ENCODE data around the gene SDSL.

GRCh38 chr12:113391145-113391544, 31.0 kb upstream of the SDSL start:
- TF ChIP-seq, protein P1, sequence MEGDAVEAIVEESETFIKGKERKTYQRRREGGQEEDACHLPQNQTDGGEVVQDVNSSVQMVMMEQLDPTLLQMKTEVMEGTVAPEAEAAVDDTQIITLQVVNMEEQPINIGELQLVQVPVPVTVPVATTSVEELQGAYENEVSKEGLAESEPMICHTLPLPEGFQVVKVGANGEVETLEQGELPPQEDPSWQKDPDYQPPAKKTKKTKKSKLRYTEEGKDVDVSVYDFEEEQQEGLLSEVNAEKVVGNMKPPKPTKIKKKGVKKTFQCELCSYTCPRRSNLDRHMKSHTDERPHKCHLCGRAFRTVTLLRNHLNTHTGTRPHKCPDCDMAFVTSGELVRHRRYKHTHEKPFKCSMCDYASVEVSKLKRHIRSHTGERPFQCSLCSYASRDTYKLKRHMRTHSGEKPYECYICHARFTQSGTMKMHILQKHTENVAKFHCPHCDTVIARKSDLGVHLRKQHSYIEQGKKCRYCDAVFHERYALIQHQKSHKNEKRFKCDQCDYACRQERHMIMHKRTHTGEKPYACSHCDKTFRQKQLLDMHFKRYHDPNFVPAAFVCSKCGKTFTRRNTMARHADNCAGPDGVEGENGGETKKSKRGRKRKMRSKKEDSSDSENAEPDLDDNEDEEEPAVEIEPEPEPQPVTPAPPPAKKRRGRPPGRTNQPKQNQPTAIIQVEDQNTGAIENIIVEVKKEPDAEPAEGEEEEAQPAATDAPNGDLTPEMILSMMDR (conservative IDR thresholded peaks at IDR 0.05; ENCODE audit: low read length), result no peak
- TF ChIP-seq EZH2phosphoT487 (IDR thresholded peaks at IDR 0.05; ENCODE audit: borderline replicate concordance), result no peak

Measured in Loucy (cell line).